NCI-H2081 treated with DMSO at 0.1 percent for 48 hours (cell line): ENCODE results near the gene CYB561A3.

Experiments
- DNase-seq: peaks from one replicate; lab custom pipeline; 2025; lab: John Stamatoyannopoulos, UW

The CYB561A3 gene

DNA sequence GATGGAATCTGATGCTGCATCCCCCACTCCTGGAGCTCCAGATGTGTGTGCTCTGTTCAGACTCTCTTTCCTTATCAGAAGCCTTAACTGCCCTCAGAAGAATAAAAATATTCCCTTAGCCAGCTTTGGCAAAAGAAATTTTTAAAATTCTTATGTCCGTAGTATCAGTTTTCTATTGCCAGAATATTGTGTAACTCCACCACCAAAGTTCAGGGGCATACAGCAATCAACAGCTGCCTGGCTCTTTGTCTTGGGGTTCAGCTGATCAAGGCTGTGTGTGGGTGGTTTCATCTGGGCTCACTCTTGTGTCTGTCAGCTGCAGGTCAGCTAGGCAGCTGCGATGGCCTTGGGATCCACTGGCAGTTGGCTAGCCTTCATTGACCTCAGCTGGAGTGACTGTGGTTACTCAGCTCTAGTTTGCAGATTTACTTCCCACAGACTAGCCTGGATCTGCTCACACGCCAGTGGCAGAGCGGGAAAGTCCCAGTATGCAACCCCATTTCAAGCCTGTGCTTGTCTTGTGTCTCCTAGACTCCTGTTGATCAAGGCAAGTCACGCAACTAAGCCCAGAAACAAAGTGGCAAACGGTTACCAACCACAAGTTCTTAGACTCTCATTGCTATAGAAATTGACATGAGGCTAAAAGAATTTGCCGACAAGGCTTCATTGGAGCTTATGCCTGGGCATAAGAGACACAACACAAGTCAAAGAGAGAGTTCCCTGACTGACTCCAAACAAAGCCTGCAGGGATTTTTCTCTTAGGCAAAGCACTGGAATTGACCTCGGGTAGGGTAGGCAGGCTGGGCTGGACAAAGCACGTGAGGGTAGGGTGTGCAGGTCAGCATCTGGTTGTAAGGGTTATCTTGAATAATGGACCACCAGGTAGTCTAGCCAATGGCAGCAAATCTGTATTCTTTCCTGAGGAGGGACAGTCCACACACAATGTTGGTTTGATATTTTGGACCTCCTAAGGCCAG lies 8.0 kb upstream of the CYB561A3 start:
- DNase-seq: no peak

GRCh38 chr11:61368646-61369045 lies 7.0 kb upstream of the CYB561A3 start:
- no peak for DNase-seq

DNA sequence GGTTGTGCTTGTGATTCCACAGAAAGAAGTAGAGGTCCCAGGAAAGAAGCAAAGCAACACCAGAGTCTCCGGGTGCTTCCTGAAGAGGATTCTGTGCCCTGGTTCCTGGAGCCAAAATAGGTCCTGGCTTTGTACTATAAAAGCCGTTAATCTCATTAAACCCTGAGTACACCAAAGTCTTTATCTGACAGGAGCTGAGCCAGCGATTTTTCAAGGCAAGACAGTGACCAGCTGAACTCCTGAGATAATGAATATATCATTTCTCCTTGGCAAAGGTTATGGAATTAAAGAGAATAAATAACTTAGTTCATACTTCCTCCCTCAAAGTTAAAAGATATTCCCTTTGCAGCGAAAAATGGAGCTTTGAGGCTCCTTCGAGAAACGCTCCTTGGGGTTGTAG lies 5.7 kb upstream of the CYB561A3 start:
- no peak for DNase-seq

DNA sequence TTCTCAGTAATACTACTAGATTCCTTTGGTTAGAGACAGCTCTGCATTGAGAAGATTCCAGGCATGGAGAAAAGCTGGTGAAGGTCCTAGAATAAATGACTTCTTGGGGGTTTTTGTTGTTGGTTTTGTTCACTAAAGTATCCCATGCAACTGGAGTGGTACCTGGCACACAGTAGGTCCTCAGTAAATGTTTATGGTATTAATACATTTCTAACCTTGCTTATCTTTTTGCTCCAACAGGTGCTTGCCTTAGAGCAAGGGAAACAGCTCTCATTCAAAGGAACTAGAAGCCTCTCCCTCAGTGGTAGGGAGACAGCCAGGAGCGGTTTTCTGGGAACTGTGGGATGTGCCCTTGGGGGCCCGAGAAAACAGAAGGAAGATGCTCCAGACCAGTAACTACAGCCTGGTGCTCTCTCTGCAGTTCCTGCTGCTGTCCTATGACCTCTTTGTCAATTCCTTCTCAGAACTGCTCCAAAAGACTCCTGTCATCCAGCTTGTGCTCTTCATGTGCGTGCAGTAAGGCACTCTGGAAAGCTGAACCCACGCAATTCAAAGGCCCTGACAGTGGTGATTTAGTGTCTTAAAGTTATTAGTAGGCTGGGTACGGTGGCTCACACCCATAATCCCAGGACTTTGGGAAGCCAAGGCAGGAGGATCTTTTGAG lies 2.5 kb upstream of the CYB561A3 start:
- DNase-seq: no peak

DNA sequence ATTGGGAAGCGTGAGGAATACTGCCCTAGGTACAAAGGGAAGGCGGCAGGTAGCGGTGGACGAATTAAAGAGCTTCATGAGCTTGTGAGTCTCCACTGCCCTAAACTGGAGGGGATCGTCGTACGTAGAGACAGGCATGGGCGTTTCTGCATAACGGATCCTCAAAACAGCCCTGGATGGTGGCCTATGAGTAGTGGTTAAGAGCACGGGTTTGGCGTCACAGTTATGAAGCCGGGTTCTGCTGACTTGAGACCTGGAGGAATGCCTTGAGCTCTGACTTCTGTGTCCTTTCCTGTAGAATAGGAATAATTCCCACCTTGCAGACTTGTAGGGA lies 827 bp upstream of the CYB561A3 start:
- no peak for DNase-seq

- DNase-seq: no peak
Measured at GRCh38 chr11:61361237-61361740, 393 bp downstream of the CYB561A3 start.

GRCh38 chr11:61359516-61359915 lies 2.2 kb downstream of the CYB561A3 start:
- DNase-seq: no peak

DNA sequence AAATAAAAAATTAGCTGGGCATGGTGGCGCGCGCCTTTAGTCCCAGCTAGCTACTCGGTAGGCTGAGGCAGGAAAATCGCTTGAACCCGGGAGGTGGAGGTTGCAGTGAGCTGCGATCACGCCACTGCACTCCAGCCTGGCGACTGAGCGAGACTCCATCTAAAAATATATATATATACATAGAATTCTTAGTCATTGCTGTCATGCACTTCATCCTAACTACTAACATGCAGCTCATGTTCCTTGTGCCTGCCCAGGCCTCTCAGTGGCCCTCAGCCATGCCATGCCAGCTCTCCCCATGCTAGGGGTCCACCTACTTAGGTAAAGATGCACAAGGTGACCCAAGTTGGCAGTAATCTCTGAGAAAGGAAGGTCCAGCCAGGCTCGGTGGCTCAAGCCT lies 3.1 kb downstream of the CYB561A3 start:
- DNase-seq: no peak

DNA sequence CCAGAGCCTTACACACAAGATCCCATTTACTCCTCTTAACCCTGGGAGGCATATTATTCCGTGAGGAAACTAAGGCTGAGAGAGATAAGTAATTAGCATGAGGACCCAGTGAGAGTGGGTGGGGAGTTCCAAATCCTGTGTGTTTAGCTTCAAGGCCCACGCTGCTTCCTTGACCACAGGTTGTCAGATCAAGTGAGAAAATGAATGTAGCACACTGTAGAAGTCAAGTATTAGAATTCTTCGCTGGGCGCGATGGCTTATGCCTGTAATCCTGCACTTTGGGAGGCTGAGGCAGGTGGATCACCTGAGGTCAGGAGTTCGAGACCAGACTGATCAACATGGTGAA lies 3.8 kb downstream of the CYB561A3 start:
- no peak for DNase-seq

GRCh38 chr11:61357233-61357893 lies 4.3 kb downstream of the CYB561A3 start:
- DNase-seq: no peak

GRCh38 chr11:61356706-61357105 lies 5.0 kb downstream of the CYB561A3 start:
- no peak for DNase-seq

GRCh38 chr11:61354208-61354607 lies 7.5 kb downstream of the CYB561A3 start:
- DNase-seq: no peak

GRCh38 chr11:61353131-61354067 lies 8.3 kb downstream of the CYB561A3 start:
- DNase-seq: no peak

DNA sequence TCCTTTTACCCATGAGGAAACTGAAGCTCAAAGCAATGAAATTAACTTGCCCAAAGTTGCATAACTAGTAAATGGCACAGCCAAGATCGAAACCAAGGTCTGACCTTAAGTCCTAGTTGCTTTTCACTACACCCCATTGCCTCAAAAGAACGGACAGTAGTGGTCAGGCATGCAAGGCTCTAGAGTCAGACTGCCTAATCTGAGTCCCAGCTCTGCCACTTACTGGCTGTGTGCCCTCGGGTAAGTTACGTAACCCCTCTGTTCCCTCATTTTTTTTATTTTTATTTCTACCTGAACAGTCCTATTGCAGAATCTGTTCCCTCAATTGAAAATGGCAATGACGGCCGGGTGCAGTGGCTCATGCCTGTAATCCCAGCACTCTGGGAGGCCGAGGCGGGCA lies 9.6 kb downstream of the CYB561A3 start:
- no peak for DNase-seq

DNA sequence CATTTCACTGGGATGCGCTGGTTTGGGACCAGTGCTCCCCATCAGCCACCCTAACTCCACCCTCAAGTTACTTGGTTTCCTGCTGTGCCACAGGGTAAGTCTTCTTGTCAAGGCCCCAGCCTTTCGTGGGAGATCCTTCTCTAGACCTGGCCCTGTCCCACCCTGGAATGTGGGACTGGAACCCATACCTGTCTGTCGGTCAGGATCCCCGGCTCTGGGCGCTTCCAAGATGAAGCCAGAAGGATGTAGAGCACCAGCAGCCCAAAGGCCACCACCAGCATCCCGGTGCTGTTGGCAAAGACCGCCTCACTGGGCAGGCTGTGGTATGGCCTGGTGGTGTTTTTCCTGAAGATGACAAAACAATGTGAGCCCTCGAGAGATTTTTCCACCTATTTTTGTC lies 10.9 kb downstream of the CYB561A3 start:
- no peak for DNase-seq

DNA sequence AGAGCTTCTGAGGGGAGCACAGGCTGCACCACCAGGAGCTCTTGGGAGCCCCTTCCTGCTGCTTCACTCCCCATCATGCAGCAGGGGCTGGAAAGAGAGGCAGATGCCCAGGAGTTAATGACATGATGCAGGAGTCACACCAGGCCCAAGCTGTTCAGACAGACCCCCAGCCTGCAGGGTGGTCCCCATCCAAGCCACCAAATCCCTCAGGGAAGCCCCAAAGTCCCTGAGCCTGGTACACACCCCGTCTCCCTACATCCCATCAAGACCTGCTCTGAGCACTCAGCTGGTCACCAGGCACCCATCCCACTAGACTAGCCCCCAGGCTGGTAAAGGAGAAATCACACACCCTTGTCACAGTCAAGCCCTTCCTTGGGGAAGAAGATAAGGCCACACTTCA lies 11.3 kb downstream of the CYB561A3 start:
- DNase-seq: no peak

GRCh38 chr11:61349916-61350315 lies 11.8 kb downstream of the CYB561A3 start:
- DNase-seq: no peak

GRCh38 chr11:61349189-61349751 lies 12.4 kb downstream of the CYB561A3 start:
- no peak for DNase-seq

GRCh38 chr11:61347916-61348461 lies 13.7 kb downstream of the CYB561A3 start:
- no peak for DNase-seq

- no peak for DNase-seq
Measured at GRCh38 chr11:61345954-61346843, 15.5 kb downstream of the CYB561A3 start.
